Left cardiac atrium (tissue), 4 donors: Measurements from ENCODE around the gene SLC29A1. TPM values are rescaled to one million over a fixed set of nuclear protein-coding genes. Genes with fewer than 3 reads are reported as not detected.
A peak's percentile ranks its signal among the peaks of the same experiment; 100 is the strongest.

Source experiments
- ATAC-seq, 2 donors: fragments of 200-7000 bp; cut with Tn5 transposase; one replicate each; pipeline ENCODE4 v1.9.1; 2020; ENCODE audit warnings: mild to moderate bottlenecking in 2 of 2, moderate library complexity in 2 of 2
- DNase-seq: peaks from one replicate; pipeline ENCODE4 v3.0.0-alpha.2; 2020
- intact Hi-C, 2 donors: fragments of 100-400 bp; cut with DNase I; formaldehyde crosslinking; loops; one replicate each; pipeline versions ENCODE4 v1.14.1 to v1.15.1; 2022 to 2023
- total RNA-seq, 2 donors: library from RNA; stranded (reverse); fragmentation: NEBNext Ultra II Directional; extraction: Animal tissue kit (Norgen Biotek cat#: 25700); gene quantifications; one replicate each; pipeline ENCODE4 v1.2.1, GENCODE V29; 2021
- donor health status: DM: no; HTN: yes; CAD: no.
- donor health status: DM: no; HTN: yes; CAD: no; lungs with severe emphysema.
- donor health status: DM: yes; HTN: yes; CAD: no.
- donor health status: Dilated cardiomyopathy.

The SLC29A1 gene
- total RNA-seq, 2 donors from 2014 or later, result 115 to 130 TPM

GRCh38 chr6:44270526-44271405, 47.4 kb downstream of the SLC29A1 start:
- peak; percentile 13 for DNase-seq
- intact Hi-C loops, result no loop called here
- ATAC-seq, result peak in 1 of 2 donors; percentile 39

- intact Hi-C loops, result no loop called here
- DNase-seq (no peak), ATAC-seq (no peak)
Measured at GRCh38 chr6:44271406-44271723, 48.0 kb downstream of the SLC29A1 start.

GRCh38 chr6:44271914-44272313, 48.5 kb downstream of the SLC29A1 start:
- intact Hi-C loops, result no loop called here
- ATAC-seq (no peak), DNase-seq (peak; percentile 5)

- ATAC-seq (no peak), DNase-seq (no peak)
- intact Hi-C loops, result no loop called here
Measured at GRCh38 chr6:44272529-44272928, 49.1 kb downstream of the SLC29A1 start.

GRCh38 chr6:44272999-44273566, 49.7 kb downstream of the SLC29A1 start:
- peak; percentile 16 for DNase-seq
- no peak for ATAC-seq
- intact Hi-C loops, result no loop called here

GRCh38 chr6:44273617-44274016, 50.2 kb downstream of the SLC29A1 start:
- intact Hi-C loops, result no loop called here
- DNase-seq, result no peak

GRCh38 chr6:44275271-44275748, 51.9 kb downstream of the SLC29A1 start:
- no peak for ATAC-seq
- DNase-seq, result no peak
- intact Hi-C loops, result loop anchor here in 1 of 2 donors (5.0 kb wide), 1 partner anchor 57 kb away; no protein-coding TSS in a partner anchor

More at GRCh38 chr6:44273617-44274016, 50.2 kb downstream of the SLC29A1 start:
- ATAC-seq, result no peak

GRCh38 chr6:44275749-44276648, 52.6 kb downstream of the SLC29A1 start:
- ATAC-seq (peak; percentile 54 to 73), DNase-seq (no peak)
- intact Hi-C loops, result loop anchor here in 1 of 2 donors (5.0 kb wide), 1 partner anchor 56 kb away; no protein-coding TSS in a partner anchor

- intact Hi-C loops, result loop anchor here in 1 of 2 donors (5.0 kb wide), 1 partner anchor 55 kb away; no protein-coding TSS in a partner anchor
- ATAC-seq (no peak), DNase-seq (no peak)
Measured at GRCh38 chr6:44276667-44277640, 53.6 kb downstream of the SLC29A1 start.

GRCh38 chr6:44277763-44278162, 54.4 kb downstream of the SLC29A1 start:
- intact Hi-C loops, result loop anchor here in 1 of 2 donors (5.0 kb wide), 1 partner anchor 55 kb away; no protein-coding TSS in a partner anchor
- ATAC-seq, result no peak
- DNase-seq, result no peak

- intact Hi-C loops, result loop anchor here in 1 of 2 donors (5.0 kb wide), 1 partner anchor 54 kb away; no protein-coding TSS in a partner anchor
- no peak for DNase-seq
- ATAC-seq, result no peak
Measured at GRCh38 chr6:44278315-44278714, 54.9 kb downstream of the SLC29A1 start.

- DNase-seq (no peak), ATAC-seq (no peak)
- intact Hi-C loops, result loop anchor here in 1 of 2 donors (5.0 kb wide), 1 partner anchor 53 kb away; no protein-coding TSS in a partner anchor
Measured at GRCh38 chr6:44278774-44279697, 55.6 kb downstream of the SLC29A1 start.

Other genes with a start within 250 kb of the SLC29A1 start
- 10 to 100 TPM; 32.4 to 41.2 TPM for gene MRPL14, start 96.1 kb upstream of the SLC29A1 start, total RNA-seq
- 10 to 100 TPM; 40.4 to 48.1 TPM for gene TMEM63B, start 96.0 kb upstream of the SLC29A1 start, total RNA-seq
- under 1 TPM; 0.39 to 0.97 TPM for gene CAPN11, start 64.8 kb upstream of the SLC29A1 start, total RNA-seq
- 1 to 10 TPM; 2.4 to 3.8 TPM for gene MYMX, start 6.7 kb upstream of the SLC29A1 start, total RNA-seq
- 100 to 1,000 TPM; 657 to 662 TPM for gene HSP90AB1, start 23.5 kb downstream of the SLC29A1 start, total RNA-seq
- 10 to 100 TPM; 23.3 to 29.9 TPM for gene SLC35B2, start 33.9 kb downstream of the SLC29A1 start, total RNA-seq
- gene NFKBIE, start 42.0 kb downstream of the SLC29A1 start, total RNA-seq, result 1 to 10 TPM; 3.8 to 5.8 TPM
- gene TMEM151B, start 46.9 kb downstream of the SLC29A1 start, total RNA-seq, result under 1 TPM in 1 of 2 donors, not detected in 1; 0.05 TPM
- 1 to 10 TPM; 8.2 to 9.6 TPM for gene AARS2, start 89.8 kb downstream of the SLC29A1 start, total RNA-seq
- not detected for gene SPATS1, start 119.1 kb downstream of the SLC29A1 start, total RNA-seq
- gene CDC5L, start 164.1 kb downstream of the SLC29A1 start, total RNA-seq, result 10 to 100 TPM; 17.8 to 19.1 TPM